ENCODE results near the gene ADCY1. TPM values are rescaled to one million over a fixed set of nuclear protein-coding genes. Genes with fewer than 3 reads are reported as not detected.

The ADCY1 gene
- total RNA-seq, 2 donors from 2014 or later: 1.9 TPM; not detected in 1

GRCh38 chr7:45626441-45627430 lies 52.6 kb downstream of the ADCY1 start:
- Mint-ChIP-seq H3K9me3 (peaks cover 0 to 7% of the 10 kb centered on the region in 2 donors), H3K36me3 (no peaks in the 10 kb centered on the region), H3K27ac (no peak overlapping the region)
- ATAC-seq (no peak), DNase-seq (ENCODE audit: low spot score in 2 of 2) (no peak)

GRCh38 chr7:45627691-45628456 lies 53.7 kb downstream of the ADCY1 start:
- Mint-ChIP-seq H3K9me3 (peaks cover 0 to 7% of the 10 kb centered on the region in 2 donors), H3K36me3 (no peaks in the 10 kb centered on the region), H3K27ac (no peak overlapping the region)
- ATAC-seq (no peak), DNase-seq (ENCODE audit: low spot score in 2 of 2) (no peak)

GRCh38 chr7:45631569-45631968 lies 57.4 kb downstream of the ADCY1 start:
- no peak for DNase-seq (ENCODE audit: low spot score in 2 of 2)
- ATAC-seq: no peak
- H3K36me3 Mint-ChIP-seq: no peaks in the 10 kb centered on the region
- H3K27ac Mint-ChIP-seq: no peak overlapping the region
- H3K9me3 Mint-ChIP-seq: no peaks in the 10 kb centered on the region

DNA sequence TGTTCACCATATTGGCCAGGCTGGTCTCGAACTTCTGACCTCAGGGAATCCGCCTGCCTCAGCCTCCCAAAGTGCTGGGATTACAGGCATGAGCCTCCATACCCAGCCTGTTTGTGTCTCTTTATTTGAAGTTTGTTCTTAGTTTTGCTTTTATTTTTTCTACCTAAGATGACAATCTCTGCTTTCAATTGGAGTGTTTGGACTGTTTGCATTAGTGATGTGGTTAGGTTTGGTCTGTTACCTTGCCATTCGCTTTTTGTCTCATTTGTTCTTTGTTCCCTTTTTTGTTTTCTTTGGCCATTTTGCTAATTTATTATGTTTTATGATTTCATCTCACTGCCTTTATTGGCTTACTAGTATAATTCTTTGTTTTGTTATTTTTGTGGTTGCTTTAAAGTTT lies 62.6 kb downstream of the ADCY1 start:
- Mint-ChIP-seq H3K9me3 (no peaks in the 10 kb centered on the region), H3K36me3 (no peaks in the 10 kb centered on the region), H3K27ac (no peak overlapping the region)
- no peak for ATAC-seq
- no peak for DNase-seq (ENCODE audit: low spot score in 2 of 2)

- H3K27ac Mint-ChIP-seq: no peak overlapping the region
- ATAC-seq: no peak
- H3K9me3 Mint-ChIP-seq: no peaks in the 10 kb centered on the region
- H3K36me3 Mint-ChIP-seq: no peaks in the 10 kb centered on the region
- DNase-seq (ENCODE audit: low spot score in 2 of 2): no peak
Measured at GRCh38 chr7:45638916-45639315, 64.7 kb downstream of the ADCY1 start.

DNA sequence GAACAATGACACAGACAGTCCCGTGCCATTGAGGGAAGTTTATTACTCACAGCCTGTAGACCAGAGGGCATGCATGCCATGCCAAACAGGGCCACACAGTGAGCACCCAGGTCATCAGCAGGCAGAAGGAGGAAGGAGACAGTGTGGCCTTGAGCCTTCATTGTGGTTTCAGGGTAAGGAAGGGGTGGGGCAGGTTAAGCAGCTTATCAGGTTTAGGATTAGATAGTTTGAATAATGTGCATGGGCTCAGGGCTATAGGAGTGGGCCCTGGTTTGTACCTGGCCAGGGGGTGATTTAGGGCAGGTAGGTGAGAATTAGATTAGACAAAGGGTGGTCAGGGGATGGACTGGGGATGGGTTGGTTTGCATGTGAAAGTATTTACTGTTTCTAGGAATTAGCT lies 67.9 kb downstream of the ADCY1 start:
- peak in 1 of 2 donors; percentile 21 for DNase-seq (ENCODE audit: low spot score in 2 of 2)
- Mint-ChIP-seq H3K36me3 (no peaks in the 10 kb centered on the region), H3K27ac (no peak overlapping the region), H3K9me3 (no peaks in the 10 kb centered on the region)
- ATAC-seq: no peak

GRCh38 chr7:45643630-45644029 lies 69.5 kb downstream of the ADCY1 start:
- Mint-ChIP-seq H3K36me3 (no peaks in the 10 kb centered on the region), H3K9me3 (no peaks in the 10 kb centered on the region), H3K27ac (no peak overlapping the region)
- ATAC-seq (no peak), DNase-seq (ENCODE audit: low spot score in 2 of 2) (peak in 1 of 2 donors; percentile 28)

GRCh38 chr7:45644237-45644636 lies 70.1 kb downstream of the ADCY1 start:
- Mint-ChIP-seq H3K36me3 (no peaks in the 10 kb centered on the region), H3K27ac (no peak overlapping the region), H3K9me3 (no peaks in the 10 kb centered on the region)
- DNase-seq (ENCODE audit: low spot score in 2 of 2) (peak in 1 of 2 donors; percentile 13), ATAC-seq (no peak)

DNA sequence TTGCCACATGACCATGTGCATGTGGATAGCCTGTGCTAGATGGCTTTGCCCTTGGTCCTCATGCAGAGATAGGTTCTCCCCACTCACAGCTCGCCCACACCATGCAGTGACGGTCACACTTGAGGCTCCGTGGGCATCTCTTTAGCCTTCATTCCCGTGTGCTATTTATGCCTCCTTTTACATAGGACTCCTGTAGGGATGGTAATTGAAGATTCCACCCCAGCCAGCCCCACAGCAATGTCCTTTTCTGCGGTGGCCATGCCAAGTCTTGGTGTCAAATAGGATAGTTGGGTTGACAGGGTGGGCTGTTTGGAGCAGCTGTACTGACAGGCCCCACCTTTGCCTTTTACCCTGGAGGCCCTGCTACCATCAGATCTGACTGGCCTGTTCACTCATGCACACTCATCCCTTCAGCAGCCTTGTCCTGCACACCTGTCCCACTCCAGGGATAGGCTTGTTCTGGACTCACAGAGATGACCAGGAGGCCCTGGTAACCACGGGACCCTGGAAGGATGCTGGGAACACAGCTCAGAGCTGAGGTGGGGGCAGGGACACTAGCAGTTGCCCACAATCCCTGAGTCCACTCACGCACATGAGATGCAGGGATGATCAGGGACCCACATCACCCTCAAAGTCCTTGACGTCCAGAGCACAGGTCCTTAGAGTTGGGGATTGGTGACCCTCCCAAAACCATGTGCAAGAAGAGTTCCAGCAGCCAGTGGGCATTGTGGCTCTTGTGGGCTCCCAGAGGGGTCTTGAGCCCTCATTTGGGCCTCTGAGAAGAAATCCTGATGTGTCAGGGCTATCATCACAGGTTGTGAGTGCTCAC lies 71.2 kb downstream of the ADCY1 start:
- ATAC-seq (no peak), DNase-seq (ENCODE audit: low spot score in 2 of 2) (peak in 1 of 2 donors; percentile 23)
- Mint-ChIP-seq H3K27ac (no peak overlapping the region), H3K9me3 (no peaks in the 10 kb centered on the region), H3K36me3 (no peaks in the 10 kb centered on the region)

DNA sequence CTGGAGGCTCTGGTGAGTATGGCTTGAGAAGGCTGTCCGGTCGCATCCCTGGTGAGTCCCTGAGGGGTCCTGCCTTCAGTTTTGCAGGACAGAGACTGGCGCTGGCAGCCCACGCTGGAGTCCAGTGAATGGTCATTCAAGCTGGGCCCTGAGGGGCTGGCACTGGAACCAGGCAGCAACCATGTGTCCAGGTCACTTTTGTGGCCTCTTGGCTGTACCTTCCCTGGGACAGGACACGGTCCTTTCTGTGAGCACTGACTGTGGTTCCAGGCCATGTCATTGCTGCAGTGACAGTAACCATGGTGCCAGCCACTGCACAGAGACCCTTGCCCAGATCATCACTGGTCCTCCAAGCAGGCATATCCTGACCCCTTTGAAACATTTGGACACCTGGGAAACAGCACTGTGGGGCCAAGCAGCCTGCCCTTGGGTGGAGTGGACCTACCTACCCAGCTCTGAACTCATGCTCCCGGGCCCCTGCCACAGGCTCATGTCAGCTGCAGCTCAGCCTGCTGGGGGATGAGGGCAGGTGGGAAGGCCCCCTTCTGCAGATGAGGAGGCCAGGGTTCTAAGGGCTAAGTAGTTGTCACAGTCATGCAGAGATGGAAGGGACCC lies 72.1 kb downstream of the ADCY1 start:
- Mint-ChIP-seq H3K9me3 (no peaks in the 10 kb centered on the region), H3K36me3 (no peaks in the 10 kb centered on the region), H3K27ac (no peak overlapping the region)
- ATAC-seq: no peak
- DNase-seq (ENCODE audit: low spot score in 2 of 2): peak in 1 of 2 donors; percentile 43

GRCh38 chr7:45646996-45647825 lies 73.0 kb downstream of the ADCY1 start:
- Mint-ChIP-seq H3K27ac (no peak overlapping the region), H3K36me3 (no peaks in the 10 kb centered on the region), H3K9me3 (no peaks in the 10 kb centered on the region)
- ATAC-seq (no peak), DNase-seq (ENCODE audit: low spot score in 2 of 2) (peak in 1 of 2 donors; percentile 18)

DNA sequence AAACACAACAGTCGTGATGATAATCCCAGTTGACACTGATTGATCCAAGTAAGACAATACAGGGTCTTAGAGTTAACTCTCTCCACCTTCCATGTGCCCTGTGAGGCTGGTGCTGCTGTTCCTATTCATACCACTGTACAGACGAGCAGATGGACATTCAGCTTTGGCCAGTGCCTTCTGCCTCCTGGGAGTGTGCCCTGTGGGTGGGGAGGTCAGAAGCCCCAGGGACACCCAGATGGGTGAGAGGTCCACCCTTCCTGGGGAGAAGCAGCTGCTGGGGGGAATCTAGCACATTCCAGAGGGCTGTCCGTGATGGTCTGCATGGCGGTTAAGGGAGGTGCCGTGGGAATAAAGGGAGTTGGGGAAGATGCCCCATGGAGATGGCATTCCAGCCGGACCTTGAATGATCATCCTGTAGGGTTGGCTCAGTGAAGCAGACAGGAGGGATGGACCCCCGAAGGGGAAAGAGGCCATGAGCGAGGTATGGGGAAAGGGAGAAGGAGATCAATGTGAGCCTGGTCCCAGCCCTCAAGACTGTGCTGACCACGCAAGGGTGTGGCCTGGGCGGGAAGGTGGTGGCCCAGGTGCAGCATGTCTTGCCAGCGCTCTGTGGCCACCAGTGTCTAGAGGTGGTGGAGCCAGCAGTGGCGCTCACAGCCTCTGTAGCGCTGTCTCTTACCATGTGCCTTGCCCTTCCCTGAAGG lies 74.0 kb downstream of the ADCY1 start:
- no peaks in the 10 kb centered on the region for H3K36me3 Mint-ChIP-seq
- no peak overlapping the region for H3K27ac Mint-ChIP-seq
- H3K9me3 Mint-ChIP-seq: no peaks in the 10 kb centered on the region
- no peak for ATAC-seq
- peak in 1 of 2 donors; percentile 11 for DNase-seq (ENCODE audit: low spot score in 2 of 2)

DNA sequence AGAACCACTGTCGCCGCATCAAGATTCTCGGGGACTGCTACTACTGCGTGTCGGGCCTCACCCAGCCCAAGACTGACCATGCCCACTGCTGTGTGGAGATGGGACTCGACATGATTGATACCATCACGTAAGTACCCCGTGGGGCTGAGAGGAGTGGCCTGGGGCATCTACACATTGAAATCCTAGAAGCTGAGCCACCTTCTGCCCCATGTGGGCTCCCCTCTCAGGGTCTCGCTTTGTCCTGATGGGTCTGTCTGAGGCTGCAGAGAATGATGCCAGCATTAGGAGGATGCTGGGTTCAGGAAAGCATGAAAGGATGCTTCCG lies 74.5 kb downstream of the ADCY1 start:
- Mint-ChIP-seq H3K36me3 (no peaks in the 10 kb centered on the region), H3K9me3 (no peaks in the 10 kb centered on the region), H3K27ac (no peak overlapping the region)
- peak in 1 of 2 donors; percentile 25 for DNase-seq (ENCODE audit: low spot score in 2 of 2)
- ATAC-seq: no peak

GRCh38 chr7:45649560-45650346 lies 75.6 kb downstream of the ADCY1 start:
- ATAC-seq (no peak), DNase-seq (ENCODE audit: low spot score in 2 of 2) (peak in 1 of 2 donors; percentile 31)

More at GRCh38 chr7:45649560-45650346, 75.6 kb downstream of the ADCY1 start:
- H3K9me3 Mint-ChIP-seq: no peaks in the 10 kb centered on the region
- no peaks in the 10 kb centered on the region for H3K36me3 Mint-ChIP-seq
- no peak overlapping the region for H3K27ac Mint-ChIP-seq
